K562 (cell line): ENCODE data around the gene PGAP2. TPM values are rescaled to one million over a fixed set of nuclear protein-coding genes. Genes with fewer than 3 reads are reported as not detected.

Experiments used
- GTF2E2 ChIP-seq: fragments of 200-800 bp; sonication (Bioruptor generic); IDR thresholded peaks from 2 replicates; pipeline ENCODE4 v1.6.1; 2016; ENCODE audit warnings: missing genetic modification characterization, missing compliant biosample characterization
- HDAC1 ChIP-seq, 2 experiments: fragments of 450-650 bp; IDR thresholded peaks; 2 replicates each; pipeline ENCODE4 v1.6.1; 2016 to 2017; ENCODE audit warnings: inconsistent platforms in 1 of 2, mild to moderate bottlenecking in 1 of 2, moderate library complexity in 1 of 2
- HMGN3 ChIP-seq: IDR thresholded peaks from 2 replicates; pipeline ENCODE4 v1.6.1; 2011; ENCODE audit warnings: borderline replicate concordance, low read depth, mild to moderate bottlenecking, mixed read lengths, low read length; ENCODE audit not compliant: insufficient read length; ENCODE audit errors: extremely low read depth
- HNRNPL ChIP-seq: fragments of 200-400 bp; formaldehyde crosslinking; IDR thresholded peaks from 2 replicates; pipeline ENCODE4 v1.6.1; 2017; ENCODE audit warnings: low read depth, mild to moderate bottlenecking, low read length
- NFATC3 ChIP-seq: fragments of 450-650 bp; IDR thresholded peaks from 2 replicates; pipeline ENCODE4 v1.6.1; 2017; ENCODE audit warnings: mild to moderate bottlenecking
- NFIX ChIP-seq: fragments of 250-450 bp; sonication (Bioruptor Pico); IDR thresholded peaks from 2 replicates; pipeline ENCODE4 v1.4.0; 2020; ENCODE audit warnings: low read depth, mild to moderate bottlenecking, moderate library complexity
- NR4A1 ChIP-seq, 2 experiments: fragments of 250-450 bp in 1 of 2; fragments of 450-650 bp in 1 of 2; sonication (Bioruptor Pico) in 1 of 2; IDR thresholded peaks; 2 replicates each; pipeline versions ENCODE4 v1.4.0 to v1.6.1; 2016 to 2020; ENCODE audit warnings: mild to moderate bottlenecking in 2 of 2, missing compliant biosample characterization in 1 of 2, missing genetic modification characterization in 1 of 2, moderate library complexity in 1 of 2
- THRAP3 ChIP-seq: fragments of 450-650 bp; IDR thresholded peaks from 2 replicates; pipeline ENCODE4 v1.6.1; 2016; ENCODE audit warnings: mild to moderate bottlenecking, inconsistent platforms, borderline replicate concordance
- ZC3H8 ChIP-seq: fragments of 450-650 bp; IDR thresholded peaks from 2 replicates; pipeline ENCODE4 v1.6.1; 2017
- ZNF133 ChIP-seq: fragments of 250-450 bp; sonication (Bioruptor Pico); IDR thresholded peaks from 2 replicates; pipeline ENCODE4 v1.4.0; 2020; ENCODE audit warnings: mild to moderate bottlenecking
- ZNF140 ChIP-seq: fragments of 250-450 bp; sonication (Bioruptor Pico); IDR thresholded peaks from 2 replicates; pipeline ENCODE4 v1.8.0; 2021; ENCODE audit warnings: moderate library complexity, mild to moderate bottlenecking, inconsistent platforms
- ZNF324 ChIP-seq: fragments of 250-450 bp; sonication (Bioruptor Pico); IDR thresholded peaks from 2 replicates; pipeline ENCODE4 v1.4.0; 2020; ENCODE audit warnings: mild to moderate bottlenecking
- ZNF354B ChIP-seq: fragments of 250-450 bp; sonication (Bioruptor Pico); IDR thresholded peaks from 2 replicates; pipeline ENCODE4 v1.4.0; 2020
- ZNF609 ChIP-seq: sonication (generic); formaldehyde crosslinking; IDR thresholded peaks from 2 replicates; pipeline ENCODE4 v1.8.1; 2023; ENCODE audit warnings: missing genetic modification reagents, mild to moderate bottlenecking, borderline replicate concordance
- ZNF695 ChIP-seq: fragments of 450-650 bp; formaldehyde crosslinking; IDR thresholded peaks from 2 replicates; pipeline ENCODE4 v1.4.0; 2020; ENCODE audit warnings: mild to moderate bottlenecking, moderate library complexity
- polyA plus RNA-seq, 8 experiments: library from polyadenylated mRNA; depleted of rRNA in 4 of 8; stranded (reverse) in 5 of 8; unstranded in 3 of 8; fragments of >200 nt; fragmentation: Nextera tagmentation in 2 of 8; fragmentation: Illumina TruSeq in 1 of 8; extraction: Ambion mirVana in 2 of 8; extraction: Trizol in 1 of 8; gene quantifications; 2 replicates each; pipeline versions ENCODE4 v1.2.1 to v1.2.3, GENCODE V29; 2011 to 2014; ENCODE audit warnings: inconsistent platforms in 1 of 8, missing spikeins in 1 of 8
- total RNA-seq, 7 experiments: library from RNA; depleted of rRNA in 6 of 7; stranded (reverse); fragments of >200 nt in 6 of 7; fragmentation: Illumina TruSeq in 2 of 7; extraction: Trizol in 2 of 7; gene quantifications; 2 replicates each; pipeline versions ENCODE4 v1.2.1 to v1.2.3, GENCODE V29; 2011 to 2021; ENCODE audit warnings: low replicate concordance in 1 of 7
- TF ChIP-seq, protein P1 (sequence below), 3 experiments: IDR thresholded peaks in 2 of 3; conservative IDR thresholded peaks in 1 of 3; 2 replicates each; pipeline ENCODE4 v1.5.1; 2011 to 2012; ENCODE audit warnings: low read length in 3 of 3, mild to moderate bottlenecking in 3 of 3, control low read depth in 2 of 3, improper control_type of control experiment in 1 of 3, inconsistent platforms in 1 of 3, low read depth in 1 of 3, mixed read lengths in 1 of 3, moderate library complexity in 1 of 3; ENCODE audit not compliant: insufficient read depth in 2 of 3

The PGAP2 gene
- total and polyA plus RNA-seq, 9 of the 15 experiments (the other 6 are each of a cell fraction or from before 2014, with no cell fraction given): 17.9 to 47.2 (median 33.7) TPM

GRCh38 chr11:3807909-3808860 is at the start of gene PGAP2 (continued):
- TF ChIP-seq THRAP3 (no peak), ZNF609 (0 out of 2 replicates have a peak, but pooled peaks have one; percentile 27), HMGN3 (peak; percentile 60), ZNF354B (CRISPR knock-in tag) (no peak), HNRNPL (no peak), NR4A1 (CRISPR knock-in tag; IDR thresholded peaks at IDR 0.05) (no peak), NR4A1 (tag; IDR thresholded peaks at IDR 0.05) (no peak), NFIX (CRISPR knock-in tag) (no peak), ZNF324 (CRISPR knock-in tag) (no peak), GTF2E2 (tag) (no peak), HDAC1 (IDR thresholded peaks at IDR 0.05) (peak in 1 of 2 experiments; percentile 12; a peak in 3 of 4 replicates), ZNF695 (CRISPR knock-in tag) (no peak), ZC3H8 (no peak), ZNF140 (CRISPR knock-in tag) (no peak), ZNF133 (no peak), NFATC3 (no peak)
- TF ChIP-seq, protein P1, sequence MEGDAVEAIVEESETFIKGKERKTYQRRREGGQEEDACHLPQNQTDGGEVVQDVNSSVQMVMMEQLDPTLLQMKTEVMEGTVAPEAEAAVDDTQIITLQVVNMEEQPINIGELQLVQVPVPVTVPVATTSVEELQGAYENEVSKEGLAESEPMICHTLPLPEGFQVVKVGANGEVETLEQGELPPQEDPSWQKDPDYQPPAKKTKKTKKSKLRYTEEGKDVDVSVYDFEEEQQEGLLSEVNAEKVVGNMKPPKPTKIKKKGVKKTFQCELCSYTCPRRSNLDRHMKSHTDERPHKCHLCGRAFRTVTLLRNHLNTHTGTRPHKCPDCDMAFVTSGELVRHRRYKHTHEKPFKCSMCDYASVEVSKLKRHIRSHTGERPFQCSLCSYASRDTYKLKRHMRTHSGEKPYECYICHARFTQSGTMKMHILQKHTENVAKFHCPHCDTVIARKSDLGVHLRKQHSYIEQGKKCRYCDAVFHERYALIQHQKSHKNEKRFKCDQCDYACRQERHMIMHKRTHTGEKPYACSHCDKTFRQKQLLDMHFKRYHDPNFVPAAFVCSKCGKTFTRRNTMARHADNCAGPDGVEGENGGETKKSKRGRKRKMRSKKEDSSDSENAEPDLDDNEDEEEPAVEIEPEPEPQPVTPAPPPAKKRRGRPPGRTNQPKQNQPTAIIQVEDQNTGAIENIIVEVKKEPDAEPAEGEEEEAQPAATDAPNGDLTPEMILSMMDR (IDR thresholded peaks at IDR 0.05 in 2 of 3, conservative IDR thresholded peaks at IDR 0.05 in 1 of 3; ENCODE audit: insufficient read depth in 2 of 3, low read depth in 1 of 3, low read length in 3 of 3): peak; percentile 80 to 92 (median 85)
